BE2C (cell line): Measurements from ENCODE around the gene DENND1A.

Experiments
- DNase-seq: peaks from one replicate; pipeline ENCODE4 v3.0.0-alpha.2; 2020
- H3K27me3 ChIP-seq: fragments of 250-450 bp; sonication (Bioruptor Pico); 2 replicates; pipeline ENCODE4 v1.5.1; 2020; ENCODE audit warnings: mild to moderate bottlenecking
- H3K36me3 ChIP-seq: fragments of 250-450 bp; sonication (Bioruptor Pico); 2 replicates; pipeline ENCODE4 v1.5.1; 2020; ENCODE audit warnings: mild to moderate bottlenecking
- H3K4me1 ChIP-seq: fragments of 250-450 bp; sonication (Bioruptor Pico); 2 replicates; pipeline ENCODE4 v1.5.1; 2020
- H3K4me3 ChIP-seq: 2 replicates; pipeline ENCODE4 v1.5.1; 2011; ENCODE audit warnings: low read depth, low read length
- H3K9me3 ChIP-seq: fragments of 250-450 bp; sonication (Bioruptor Pico); 2 replicates; pipeline ENCODE4 v1.5.1; 2020
- CTCF ChIP-seq: IDR thresholded peaks from 2 replicates; pipeline ENCODE4 v1.5.1; 2012; ENCODE audit warnings: mild to moderate bottlenecking, low read depth, low read length

DENND1A gene

GRCh38 chr9:123426406-123426805 lies 503.5 kb downstream of the DENND1A start:
- H3K27me3 ChIP-seq: no peaks in the 10 kb centered on the region
- no peak for DNase-seq
- H3K36me3 ChIP-seq: no peaks in the 10 kb centered on the region; the same call in 1 of the 2 replicates
- no peaks in the 10 kb centered on the region for H3K4me1 ChIP-seq
- TF ChIP-seq CTCF: no peak
- no peak overlapping the region for H3K4me3 ChIP-seq
- H3K9me3 ChIP-seq: no peaks in the 10 kb centered on the region

- H3K36me3 ChIP-seq: no peaks in the 10 kb centered on the region; the same call in 1 of the 2 replicates
- no peak overlapping the region for H3K4me3 ChIP-seq
- no peak for TF ChIP-seq CTCF
- H3K9me3 ChIP-seq: no peaks in the 10 kb centered on the region
- no peaks in the 10 kb centered on the region for H3K4me1 ChIP-seq
- no peaks in the 10 kb centered on the region for H3K27me3 ChIP-seq
- no peak for DNase-seq
These were observed 504.0 kb downstream of the DENND1A start for GRCh38 chr9:123425836-123426365.

- no peaks in the 10 kb centered on the region for H3K4me1 ChIP-seq
- no peak for DNase-seq
- no peak overlapping the region for H3K4me3 ChIP-seq
- H3K27me3 ChIP-seq: no peaks in the 10 kb centered on the region
- no peak for TF ChIP-seq CTCF
- no peaks in the 10 kb centered on the region for H3K9me3 ChIP-seq
- H3K36me3 ChIP-seq: no peaks in the 10 kb centered on the region; the same call in 1 of the 2 replicates
These were observed 504.6 kb downstream of the DENND1A start for GRCh38 chr9:123425261-123425821.

GRCh38 chr9:123424552-123425225 lies 505.2 kb downstream of the DENND1A start:
- H3K9me3 ChIP-seq: no peaks in the 10 kb centered on the region
- no peak overlapping the region for H3K4me3 ChIP-seq
- no peaks in the 10 kb centered on the region; the same call in 1 of the 2 replicates for H3K36me3 ChIP-seq
- no peaks in the 10 kb centered on the region for H3K4me1 ChIP-seq
- no peak for TF ChIP-seq CTCF
- no peak for DNase-seq
- H3K27me3 ChIP-seq: no peaks in the 10 kb centered on the region

GRCh38 chr9:123424131-123424530 lies 505.8 kb downstream of the DENND1A start:
- H3K4me3 ChIP-seq: no peak overlapping the region
- no peaks in the 10 kb centered on the region; the same call in 1 of the 2 replicates for H3K36me3 ChIP-seq
- no peak for TF ChIP-seq CTCF
- no peaks in the 10 kb centered on the region for H3K4me1 ChIP-seq
- H3K9me3 ChIP-seq: no peaks in the 10 kb centered on the region
- no peaks in the 10 kb centered on the region for H3K27me3 ChIP-seq
- no peak for DNase-seq

- H3K4me3 ChIP-seq: no peak overlapping the region
- TF ChIP-seq CTCF: no peak
- H3K27me3 ChIP-seq: no peaks in the 10 kb centered on the region
- no peaks in the 10 kb centered on the region; the same call in 1 of the 2 replicates for H3K36me3 ChIP-seq
- no peak for DNase-seq
- no peaks in the 10 kb centered on the region for H3K4me1 ChIP-seq
- H3K9me3 ChIP-seq: no peaks in the 10 kb centered on the region
These were observed 506.6 kb downstream of the DENND1A start for GRCh38 chr9:123423311-123423640.
